Body of pancreas (tissue), 4 donors: ENCODE measurements around the gene SSUH2. TPM values are rescaled to one million over a fixed set of nuclear protein-coding genes. Genes with fewer than 3 reads are reported as not detected.
A peak's percentile ranks its signal among the peaks of the same experiment; 100 is the strongest.

Experiments
- ATAC-seq: fragments of 150-250 bp; one replicate; pipeline ENCODE4 v1.9.1; 2016
- DNase-seq, 4 donors: peaks; one replicate each; pipeline ENCODE4 v3.0.0-alpha.2; 2019
- H3K27ac ChIP-seq, 4 donors: fragments of 200-600 bp; sonication (generic); 1 replicate in 3 of 4; 2 replicates in 1 of 4; pipeline versions ENCODE4 v1.5.1 to v1.6.1; 2016 to 2019; ENCODE audit warnings: mild to moderate bottlenecking in 1 of 4, mixed read lengths in 1 of 4, moderate library complexity in 1 of 4
- H3K27me3 ChIP-seq, 2 donors: fragments of 200-600 bp; sonication (generic); one replicate each; pipeline ENCODE4 v1.6.0; 2016; ENCODE audit warnings: mild to moderate bottlenecking in 1 of 2
- H3K36me3 ChIP-seq, 2 donors: fragments of 200-600 bp; sonication (generic); replicated peaks in 1 of 2; 2 replicates each; pipeline ENCODE4 v1.5.1; 2016; ENCODE audit warnings: low read depth in 2 of 2; ENCODE audit not compliant: insufficient read depth in 1 of 2
- H3K4me1 ChIP-seq: fragments of 200-600 bp; sonication (generic); one replicate; pipeline ENCODE4 v1.6.0; 2016
- H3K4me3 ChIP-seq, 2 donors: fragments of 200-600 bp; sonication (generic); 1 replicate in 1 of 2; 2 replicates in 1 of 2; pipeline ENCODE4 v1.5.1; 2016 to 2019
- H3K9me3 ChIP-seq, 3 donors: fragments of 200-600 bp; sonication (generic); 1 replicate in 2 of 3; 2 replicates in 1 of 3; pipeline ENCODE4 v1.5.1; 2016
- POLR2A ChIP-seq, 3 donors: fragments of 450-650 bp; IDR thresholded peaks; one replicate each; pipeline ENCODE4 v1.6.1; 2016; ENCODE audit warnings: antibody characterized with exemption in 3 of 3, mild to moderate bottlenecking in 2 of 3
- WGBS, 2 donors: methylation state at CpG; one replicate each; pipeline ENCODE4 v1.1.5; 2017; 5-methylcytosine and 5-hydroxymethylcytosine counted together
- intact Hi-C: fragments of 100-400 bp; cut with DNase I; formaldehyde crosslinking; loops from one replicate; pipeline ENCODE4 v1.15.1; 2023
- total RNA-seq, 2 donors: library from RNA; depleted of rRNA; stranded (reverse); fragments of >200 nt; gene quantifications; one replicate each; pipeline ENCODE4 v1.1.0, GENCODE V29; 2016
- TF ChIP-seq, protein P1 (sequence below), 7 experiments: fragments of 450-650 bp in 4 of 7; fragments of 200-600 bp in 3 of 7; sonication (generic) in 3 of 7; IDR thresholded peaks; one replicate each; pipeline ENCODE4 v1.5.1; 2016 to 2019; ENCODE audit warnings: antibody characterized with exemption in 7 of 7

Gene SSUH2
- total RNA-seq, 2 donors from 2014 or later, result 0.26 to 0.33 TPM

DNA sequence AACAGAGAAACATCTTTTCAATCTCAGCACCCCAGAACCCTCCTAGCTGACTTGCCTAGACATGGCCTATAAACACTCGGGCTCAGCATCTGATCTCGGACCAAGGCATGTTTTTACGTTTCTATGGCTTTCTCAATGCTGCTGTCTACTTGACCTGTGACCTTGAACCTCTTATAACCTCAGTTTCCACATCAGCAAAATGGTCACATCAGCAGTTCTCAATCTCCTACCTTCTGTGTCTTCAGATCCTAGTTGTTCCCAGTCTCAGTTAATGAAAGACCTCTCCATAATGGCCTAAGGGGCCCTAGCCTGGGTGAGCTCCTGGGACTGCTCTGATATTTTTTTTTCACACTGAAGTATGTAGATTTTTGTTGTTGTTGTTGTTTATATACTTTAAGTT is 39.6 kb downstream of the SSUH2 start:
- no peak overlapping the region for H3K27ac ChIP-seq
- TF ChIP-seq, protein P1, sequence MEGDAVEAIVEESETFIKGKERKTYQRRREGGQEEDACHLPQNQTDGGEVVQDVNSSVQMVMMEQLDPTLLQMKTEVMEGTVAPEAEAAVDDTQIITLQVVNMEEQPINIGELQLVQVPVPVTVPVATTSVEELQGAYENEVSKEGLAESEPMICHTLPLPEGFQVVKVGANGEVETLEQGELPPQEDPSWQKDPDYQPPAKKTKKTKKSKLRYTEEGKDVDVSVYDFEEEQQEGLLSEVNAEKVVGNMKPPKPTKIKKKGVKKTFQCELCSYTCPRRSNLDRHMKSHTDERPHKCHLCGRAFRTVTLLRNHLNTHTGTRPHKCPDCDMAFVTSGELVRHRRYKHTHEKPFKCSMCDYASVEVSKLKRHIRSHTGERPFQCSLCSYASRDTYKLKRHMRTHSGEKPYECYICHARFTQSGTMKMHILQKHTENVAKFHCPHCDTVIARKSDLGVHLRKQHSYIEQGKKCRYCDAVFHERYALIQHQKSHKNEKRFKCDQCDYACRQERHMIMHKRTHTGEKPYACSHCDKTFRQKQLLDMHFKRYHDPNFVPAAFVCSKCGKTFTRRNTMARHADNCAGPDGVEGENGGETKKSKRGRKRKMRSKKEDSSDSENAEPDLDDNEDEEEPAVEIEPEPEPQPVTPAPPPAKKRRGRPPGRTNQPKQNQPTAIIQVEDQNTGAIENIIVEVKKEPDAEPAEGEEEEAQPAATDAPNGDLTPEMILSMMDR (IDR thresholded peaks at IDR 0.05), result no peak
- no peak for TF ChIP-seq POLR2A (IDR thresholded peaks at IDR 0.05)
- no peaks in the 10 kb centered on the region for H3K36me3 ChIP-seq
- H3K4me1 ChIP-seq, result peaks cover 4% of the 10 kb centered on the region
- H3K27me3 ChIP-seq, result no peaks in the 10 kb centered on the region
- no peak for DNase-seq
- H3K9me3 ChIP-seq, result no peaks in the 10 kb centered on the region
- intact Hi-C loops, result no loop called here
- 72 to 73% methylated on average over 3 of the region's 3 CpGs for WGBS, 2 donors
- H3K4me3 ChIP-seq, result no peak overlapping the region
- no peak for ATAC-seq

DNA sequence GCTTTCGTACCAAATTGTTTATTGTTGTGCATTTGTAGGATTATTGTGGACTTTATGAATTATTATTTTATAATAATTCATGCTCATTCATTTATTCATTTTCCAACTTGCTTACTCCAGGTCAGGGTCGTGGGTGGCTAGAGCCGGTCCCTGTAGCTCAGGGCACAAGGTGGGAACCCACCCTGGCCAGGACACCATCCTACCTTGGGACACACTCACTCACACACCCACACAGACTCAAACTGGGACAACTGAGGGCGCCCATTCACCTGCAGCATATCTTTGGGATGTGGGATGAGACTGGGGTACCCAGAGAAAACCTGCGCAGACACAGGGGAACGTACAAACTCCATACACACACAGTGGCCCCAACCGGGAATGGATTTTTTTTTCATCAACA is 40.6 kb downstream of the SSUH2 start:
- 80 to 88% methylated on average over 7 of the region's 7 CpGs for WGBS, 2 donors
- no peak overlapping the region for H3K27ac ChIP-seq
- peaks cover 4% of the 10 kb centered on the region for H3K4me1 ChIP-seq
- intact Hi-C loops, result no loop called here
- H3K4me3 ChIP-seq, result no peak overlapping the region
- H3K9me3 ChIP-seq, result no peaks in the 10 kb centered on the region
- no peaks in the 10 kb centered on the region for H3K36me3 ChIP-seq
- ATAC-seq (no peak), DNase-seq (no peak)
- TF ChIP-seq, protein P1 (IDR thresholded peaks at IDR 0.05), result no peak
- no peak for TF ChIP-seq POLR2A (IDR thresholded peaks at IDR 0.05)
- H3K27me3 ChIP-seq, result no peaks in the 10 kb centered on the region

DNA sequence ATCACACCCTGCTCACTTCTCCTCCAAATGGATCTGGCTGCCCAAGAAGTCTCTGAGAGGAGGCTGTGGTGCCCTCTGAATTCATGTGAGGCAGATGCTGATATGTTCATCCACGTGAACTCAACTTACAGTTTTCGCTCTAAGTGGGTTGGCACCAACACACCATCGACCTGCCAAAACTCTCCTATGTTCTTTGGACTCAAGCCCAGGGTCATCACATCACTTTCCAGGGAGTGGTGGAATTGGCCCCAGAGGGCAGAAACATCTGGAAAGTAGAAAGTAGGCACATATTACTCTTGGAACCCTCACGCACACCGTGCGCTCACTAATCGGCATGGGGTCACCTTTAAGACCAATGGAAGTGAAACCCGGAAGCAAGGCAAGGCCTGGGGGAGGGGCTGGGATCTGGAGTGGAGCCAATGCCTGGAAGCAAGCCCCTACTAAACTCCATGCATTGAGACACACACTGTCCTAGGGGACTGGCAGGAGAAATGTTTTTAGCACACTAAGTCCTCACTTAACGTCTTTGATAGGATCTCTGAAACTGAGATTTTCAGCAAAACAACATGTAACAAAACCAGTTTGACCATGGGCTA is 41.4 kb downstream of the SSUH2 start:
- DNase-seq, result peak in 3 of 4 donors; percentile 21 to 35 (median 30)
- Histone ChIP-seq H3K36me3 (no peaks in the 10 kb centered on the region), H3K27ac (no peak overlapping the region), H3K27me3 (no peaks in the 10 kb centered on the region), H3K4me1 (peaks cover 4% of the 10 kb centered on the region), H3K4me3 (no peak overlapping the region), H3K9me3 (no peaks in the 10 kb centered on the region)
- TF ChIP-seq, protein P1 (IDR thresholded peaks at IDR 0.05), result no peak
- no peak for TF ChIP-seq POLR2A (IDR thresholded peaks at IDR 0.05)
- WGBS, 2 donors, result 42 to 49% methylated on average over 9 of the region's 9 CpGs
- no peak for ATAC-seq
- intact Hi-C loops, result no loop called here

DNA sequence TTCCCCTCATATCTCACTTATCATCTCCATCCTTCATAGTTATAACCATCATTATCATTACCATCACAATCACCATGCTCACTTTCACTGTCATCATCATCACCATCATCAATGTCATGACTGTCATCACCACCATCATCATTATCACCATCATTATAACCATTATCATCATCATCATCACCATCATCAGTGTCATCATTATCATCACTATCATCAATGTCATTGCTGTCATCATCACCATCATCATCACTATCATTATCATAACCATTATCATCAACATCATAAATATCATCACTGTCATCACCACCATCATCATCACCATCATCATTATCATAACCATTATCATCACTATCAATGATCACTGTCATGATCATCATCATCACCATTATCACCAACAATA is 44.1 kb downstream of the SSUH2 start:
- Histone ChIP-seq H3K27me3 (no peaks in the 10 kb centered on the region), H3K27ac (no peak overlapping the region), H3K4me3 (no peak overlapping the region), H3K36me3 (no peaks in the 10 kb centered on the region), H3K9me3 (no peaks in the 10 kb centered on the region), H3K4me1 (no peaks in the 10 kb centered on the region)
- no peak for ATAC-seq
- DNase-seq, result no peak
- intact Hi-C loops, result no loop called here
- no peak for TF ChIP-seq POLR2A (IDR thresholded peaks at IDR 0.05)
- TF ChIP-seq, protein P1 (IDR thresholded peaks at IDR 0.05), result no peak

DNA sequence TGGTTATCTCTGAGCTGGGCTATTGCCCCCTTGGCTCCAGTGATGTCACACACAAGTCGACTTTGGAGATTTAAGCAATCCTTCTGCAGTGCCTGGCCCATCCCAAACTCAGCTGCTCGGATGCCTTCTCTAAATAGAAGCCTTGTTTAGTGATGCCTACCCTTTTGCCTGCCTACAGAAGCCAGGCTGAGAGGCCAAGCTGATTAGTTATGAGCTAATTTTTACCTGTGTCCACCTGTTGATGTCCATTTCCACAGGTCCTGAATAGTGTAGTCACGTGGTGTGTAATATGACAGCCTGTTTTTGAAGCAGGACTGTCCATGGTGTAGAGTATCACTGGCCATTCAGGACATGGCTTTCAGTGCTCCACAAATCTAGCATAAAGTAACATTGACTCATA is 45.5 kb downstream of the SSUH2 start:
- H3K27me3 ChIP-seq, result no peaks in the 10 kb centered on the region
- no peak for TF ChIP-seq POLR2A (IDR thresholded peaks at IDR 0.05)
- TF ChIP-seq, protein P1 (IDR thresholded peaks at IDR 0.05), result no peak
- H3K4me3 ChIP-seq, result no peak overlapping the region
- DNase-seq (no peak), ATAC-seq (no peak)
- H3K27ac ChIP-seq, result no peak overlapping the region
- 64 to 66% methylated on average over 3 of the region's 3 CpGs for WGBS, 2 donors
- intact Hi-C loops, result no loop called here
- no peaks in the 10 kb centered on the region for H3K36me3 ChIP-seq
- no peaks in the 10 kb centered on the region for H3K4me1 ChIP-seq
- no peaks in the 10 kb centered on the region for H3K9me3 ChIP-seq
